Measurements from ENCODE around the gene ABCB6. TPM values are rescaled to one million over a fixed set of nuclear protein-coding genes. Genes with fewer than 3 reads are reported as not detected.
"Not testable (repeated sequence)": the region's sequence is repeated elsewhere in the genome, so short reads cannot be mapped to it uniquely, and the experiment has no call there.

ABCB6 gene
- total RNA-seq, 3 donors from 2014 or later: 14.8 to 17.2 (median 15.4) TPM

DNA sequence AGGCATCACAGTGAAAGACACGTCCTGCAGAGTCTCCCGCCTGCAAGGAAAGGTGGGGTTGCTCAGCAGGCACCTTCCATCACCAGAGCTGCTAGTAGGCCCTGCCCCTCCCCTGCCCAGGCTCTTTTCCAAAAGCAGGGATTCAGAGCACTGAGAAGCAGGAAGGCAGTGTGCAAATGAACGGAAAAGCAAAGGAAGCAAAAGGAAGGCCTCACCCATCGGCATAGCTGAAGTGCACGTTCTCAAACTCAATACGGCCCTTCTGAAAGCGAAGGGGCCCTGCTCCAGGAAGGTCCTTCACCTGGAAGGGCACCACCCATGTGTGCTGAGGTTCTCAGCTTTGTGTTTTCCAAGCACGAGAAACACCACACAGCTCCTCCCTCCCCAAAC lies 5.7 kb downstream of the ABCB6 start:
- DNase-seq (no peak), ATAC-seq (no peak)
- Mint-ChIP-seq H3K4me1 (ENCODE audit: low read depth) (peaks cover 28% of the 10 kb centered on the region), H3K4me3 (no peak overlapping the region), H3K36me3 (ENCODE audit: insufficient read depth) (peaks cover 17% of the 10 kb centered on the region), H3K9me3 (no peaks in the 10 kb centered on the region), H3K27me3 (ENCODE audit: low read depth) (no peaks in the 10 kb centered on the region)

GRCh38 chr2:219210886-219211362 lies 7.8 kb downstream of the ABCB6 start:
- peaks cover 32% of the 10 kb centered on the region for H3K4me1 Mint-ChIP-seq (ENCODE audit: low read depth)
- no peak for DNase-seq
- H3K36me3 Mint-ChIP-seq (ENCODE audit: insufficient read depth): peaks cover 17% of the 10 kb centered on the region
- no peaks in the 10 kb centered on the region for H3K27me3 Mint-ChIP-seq (ENCODE audit: low read depth)
- ATAC-seq: no peak
- H3K4me3 Mint-ChIP-seq: no peak overlapping the region
- H3K9me3 Mint-ChIP-seq: no peaks in the 10 kb centered on the region

GRCh38 chr2:219210196-219210885 lies 8.4 kb downstream of the ABCB6 start:
- no peaks in the 10 kb centered on the region for H3K27me3 Mint-ChIP-seq (ENCODE audit: low read depth)
- H3K4me1 Mint-ChIP-seq (ENCODE audit: low read depth): peaks cover 32% of the 10 kb centered on the region
- H3K9me3 Mint-ChIP-seq: no peaks in the 10 kb centered on the region
- DNase-seq: no peak
- H3K4me3 Mint-ChIP-seq: no peak overlapping the region
- no peak for ATAC-seq
- H3K36me3 Mint-ChIP-seq (ENCODE audit: insufficient read depth): peaks cover 17% of the 10 kb centered on the region

GRCh38 chr2:219209236-219210195 lies 9.2 kb downstream of the ABCB6 start:
- H3K9me3 Mint-ChIP-seq: no peaks in the 10 kb centered on the region
- ATAC-seq: no peak
- H3K4me3 Mint-ChIP-seq: no peak overlapping the region
- peaks cover 32% of the 10 kb centered on the region for H3K4me1 Mint-ChIP-seq (ENCODE audit: low read depth)
- H3K27me3 Mint-ChIP-seq (ENCODE audit: low read depth): no peaks in the 10 kb centered on the region
- H3K36me3 Mint-ChIP-seq (ENCODE audit: insufficient read depth): peaks cover 13% of the 10 kb centered on the region
- DNase-seq: no peak

GRCh38 chr2:219207884-219208740 lies 10.6 kb downstream of the ABCB6 start:
- H3K4me3 Mint-ChIP-seq: peak overlapping the region; percentile 84

GRCh38 chr2:219207134-219207883 lies 11.4 kb downstream of the ABCB6 start:
- Mint-ChIP-seq H3K9me3 (no peaks in the 10 kb centered on the region), H3K27me3 (ENCODE audit: low read depth) (no peaks in the 10 kb centered on the region), H3K4me1 (ENCODE audit: low read depth) (peaks cover 32% of the 10 kb centered on the region), H3K36me3 (ENCODE audit: insufficient read depth) (peaks cover 7% of the 10 kb centered on the region), H3K4me3 (peak overlapping the region; percentile 84)
- no peak for DNase-seq
- peak in 1 of 2 donors; percentile 1 for ATAC-seq

More at GRCh38 chr2:219207884-219208740, 10.6 kb downstream of the ABCB6 start:
- Mint-ChIP-seq H3K4me1 (ENCODE audit: low read depth) (peaks cover 32% of the 10 kb centered on the region), H3K9me3 (no peaks in the 10 kb centered on the region), H3K27me3 (ENCODE audit: low read depth) (no peaks in the 10 kb centered on the region), H3K36me3 (ENCODE audit: insufficient read depth) (peaks cover 7% of the 10 kb centered on the region)
- DNase-seq (no peak), ATAC-seq (no peak)

GRCh38 chr2:219206328-219207133 lies 12.2 kb downstream of the ABCB6 start, which contains the start of gene ZFAND2B:
Gene ZFAND2B (plus strand): TSS chr2:219206782. CDS start chr2:219206988, 206 bp downstream.
- H3K4me3 Mint-ChIP-seq: peak within 1 kb of the TSS; percentile 84
- ATAC-seq (peak; percentile 97 to 98), DNase-seq (peak; percentile 94)
- H3K4me1 Mint-ChIP-seq (ENCODE audit: low read depth): peaks cover 32% of the 10 kb centered on the region
- no peaks in the 10 kb centered on the region for H3K27me3 Mint-ChIP-seq (ENCODE audit: low read depth)
- no peaks in the 10 kb centered on the region for H3K9me3 Mint-ChIP-seq
- peaks cover 4% of the 10 kb centered on the region for H3K36me3 Mint-ChIP-seq (ENCODE audit: insufficient read depth)

- Mint-ChIP-seq H3K36me3 (ENCODE audit: insufficient read depth) (peaks cover 3% of the 10 kb centered on the region), H3K4me1 (ENCODE audit: low read depth) (peaks cover 26% of the 10 kb centered on the region), H3K27me3 (ENCODE audit: low read depth) (no peaks in the 10 kb centered on the region), H3K9me3 (no peaks in the 10 kb centered on the region), H3K4me3 (peak overlapping the region; percentile 84)
- no peak for ATAC-seq
- no peak for DNase-seq
Measured at GRCh38 chr2:219205981-219206327, 12.8 kb downstream of the ABCB6 start.

GRCh38 chr2:219205165-219205538 lies 13.6 kb downstream of the ABCB6 start:
- Mint-ChIP-seq H3K4me1 (ENCODE audit: low read depth) (peaks cover 30% of the 10 kb centered on the region), H3K27me3 (ENCODE audit: low read depth) (no peaks in the 10 kb centered on the region), H3K4me3 (peak overlapping the region; percentile 29), H3K9me3 (no peaks in the 10 kb centered on the region), H3K36me3 (ENCODE audit: insufficient read depth) (peaks cover 3% of the 10 kb centered on the region)
- ATAC-seq: no peak
- no peak for DNase-seq

DNA sequence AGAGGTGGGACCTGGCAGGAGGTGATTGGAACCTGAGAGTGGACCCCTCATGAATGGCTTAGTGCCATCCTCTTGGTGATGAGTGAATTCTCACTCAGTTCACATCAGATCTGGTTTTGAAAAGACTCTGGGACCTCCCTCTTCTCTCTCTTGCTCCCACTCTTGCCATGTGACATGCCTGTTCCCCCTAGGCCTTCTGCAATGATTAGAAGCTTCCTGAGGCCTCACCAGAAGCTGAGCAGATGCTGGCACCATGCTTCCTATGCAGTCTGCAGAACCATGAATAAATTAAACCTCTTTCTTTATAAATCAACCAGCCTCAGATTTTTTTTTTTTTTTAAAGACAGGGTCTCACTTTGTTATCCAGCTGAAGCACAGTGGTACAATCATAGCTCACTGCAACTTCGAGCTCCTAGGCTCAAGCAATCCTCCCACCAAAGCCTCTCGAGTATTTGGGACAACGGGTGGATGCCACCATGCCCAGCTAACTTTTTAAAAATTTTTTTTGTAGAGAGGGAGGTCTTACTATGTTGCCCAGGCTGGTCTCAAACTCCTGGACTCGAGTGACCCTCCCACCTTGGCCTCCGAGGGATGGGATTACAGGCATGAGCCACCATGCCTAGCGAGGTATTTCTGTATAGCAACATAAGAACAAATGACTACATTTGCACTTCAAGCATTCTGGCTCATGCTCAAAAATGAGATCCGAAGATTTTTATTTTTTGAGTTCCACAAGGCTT lies 14.2 kb downstream of the ABCB6 start:
- H3K36me3 Mint-ChIP-seq (ENCODE audit: insufficient read depth): peaks cover 3% of the 10 kb centered on the region
- H3K27me3 Mint-ChIP-seq (ENCODE audit: low read depth): no peaks in the 10 kb centered on the region
- H3K4me1 Mint-ChIP-seq (ENCODE audit: low read depth): peaks cover 30% of the 10 kb centered on the region
- H3K4me3 Mint-ChIP-seq: no peak overlapping the region
- ATAC-seq: no peak
- H3K9me3 Mint-ChIP-seq: no peaks in the 10 kb centered on the region
- DNase-seq: no peak

GRCh38 chr2:219201331-219201730 lies 17.4 kb downstream of the ABCB6 start:
- H3K4me1 Mint-ChIP-seq (ENCODE audit: low read depth): peaks cover 15% of the 10 kb centered on the region
- H3K9me3 Mint-ChIP-seq; H3K36me3 Mint-ChIP-seq (ENCODE audit: insufficient read depth); ATAC-seq; DNase-seq; H3K27me3 Mint-ChIP-seq (ENCODE audit: low read depth); H3K4me3 Mint-ChIP-seq: not testable (repeated sequence)

GRCh38 chr2:219200502-219201326 lies 18.0 kb downstream of the ABCB6 start:
- H3K27me3 Mint-ChIP-seq (ENCODE audit: low read depth): not testable (repeated sequence)
- H3K4me1 Mint-ChIP-seq (ENCODE audit: low read depth): peaks cover 12% of the 10 kb centered on the region

More at GRCh38 chr2:219200502-219201326, 18.0 kb downstream of the ABCB6 start:
- DNase-seq; H3K36me3 Mint-ChIP-seq (ENCODE audit: insufficient read depth); H3K9me3 Mint-ChIP-seq: not testable (repeated sequence)
- peak overlapping the region; percentile 73 for H3K4me3 Mint-ChIP-seq
- peak in 1 of 2 donors; percentile 18 for ATAC-seq

All from activated T-cell treated with anti-CD3 and anti-CD28 coated beads, Interleukin-2, amount 50 U/mL, for 4 hours (primary cell).